Raji (cell line): ENCODE data around the gene HIF3A.

Experiments used
- POLR2A ChIP-seq: IDR thresholded peaks from 2 replicates; pipeline ENCODE4 v1.6.1; 2011; ENCODE audit warnings: low read depth, low read length, control low read depth; ENCODE audit not compliant: insufficient read depth

HIF3A gene

DNA sequence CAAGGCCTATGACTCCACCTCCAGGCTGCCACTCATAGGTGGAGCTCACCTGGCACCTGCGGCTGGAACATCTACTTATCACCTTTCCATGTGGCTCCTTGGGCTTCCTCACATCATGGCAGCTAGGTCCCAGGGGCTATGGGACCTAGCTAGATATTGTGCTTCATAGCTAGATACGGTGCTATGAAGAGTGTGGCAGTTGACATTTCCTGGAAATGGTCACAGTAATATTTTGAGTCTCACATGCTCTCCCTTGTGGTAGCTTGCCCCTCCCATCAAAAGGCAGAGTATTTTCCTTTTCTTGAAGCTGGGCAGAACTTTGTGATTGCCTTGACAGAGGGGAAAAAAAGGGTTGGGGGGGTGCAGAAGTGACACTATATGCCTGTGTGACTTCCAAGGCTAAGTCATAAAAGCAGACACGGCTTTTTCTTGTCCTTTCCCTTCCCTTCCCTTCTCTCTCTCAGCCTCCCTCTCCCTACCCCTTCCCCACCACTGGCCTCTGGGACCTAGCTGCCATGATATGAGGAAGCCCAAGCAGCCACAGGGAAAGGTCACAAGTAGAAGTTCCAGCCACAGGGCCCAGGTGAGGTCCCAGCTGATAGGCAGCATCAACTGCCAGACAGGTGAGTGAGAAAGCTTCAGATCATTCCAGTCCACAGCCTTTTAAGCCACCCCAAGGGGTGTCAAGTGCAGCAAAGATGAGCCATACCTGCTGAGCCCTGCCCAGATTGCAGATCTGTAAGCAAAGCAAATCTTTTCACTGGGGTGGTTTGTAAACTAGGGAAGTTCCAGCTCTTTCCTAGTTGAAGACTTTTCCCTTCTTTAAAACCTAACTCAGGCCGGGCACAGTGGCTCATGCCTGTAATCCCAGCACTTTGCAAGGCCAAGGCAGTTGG, 6.9 kb upstream of the HIF3A start:
- TF ChIP-seq POLR2A = no peak

DNA sequence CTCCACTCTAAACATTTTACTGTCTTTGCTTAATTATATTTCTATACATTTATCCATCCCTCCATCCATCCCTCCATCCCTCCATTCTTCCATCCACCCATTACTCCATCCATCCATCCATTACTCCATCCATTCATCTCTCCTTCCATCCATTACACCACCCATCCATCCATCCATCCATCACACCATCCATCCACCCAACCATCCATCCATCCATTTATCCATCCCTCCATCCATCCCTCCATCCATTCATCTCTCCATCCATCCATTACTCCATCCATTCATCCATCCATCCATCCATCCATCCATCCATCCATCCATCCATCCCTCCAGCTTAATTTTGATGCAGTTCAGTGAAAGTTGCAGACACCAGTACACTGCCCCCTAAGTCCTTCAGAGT, 5.0 kb upstream of the HIF3A start:
- no peak for TF ChIP-seq POLR2A

DNA sequence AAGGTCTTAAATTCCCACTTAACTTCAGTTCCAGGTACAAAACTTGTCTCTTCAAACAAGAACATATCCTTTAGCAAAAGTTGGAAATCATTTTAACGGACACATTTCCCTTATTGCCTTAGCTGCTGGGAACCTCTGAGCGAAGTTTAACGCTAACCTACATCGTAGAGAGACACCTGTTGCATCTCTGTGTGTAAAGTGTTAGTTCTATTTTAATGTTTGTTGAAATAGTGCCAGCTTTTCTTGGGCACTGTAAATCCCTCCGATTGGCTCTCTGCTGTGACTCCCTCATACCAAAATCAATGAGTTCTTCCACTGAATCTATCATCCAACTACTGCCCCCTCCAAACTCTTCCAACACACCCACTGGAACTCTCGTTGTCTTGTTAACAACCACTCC, 2.3 kb upstream of the HIF3A start:
- TF ChIP-seq POLR2A = no peak

DNA sequence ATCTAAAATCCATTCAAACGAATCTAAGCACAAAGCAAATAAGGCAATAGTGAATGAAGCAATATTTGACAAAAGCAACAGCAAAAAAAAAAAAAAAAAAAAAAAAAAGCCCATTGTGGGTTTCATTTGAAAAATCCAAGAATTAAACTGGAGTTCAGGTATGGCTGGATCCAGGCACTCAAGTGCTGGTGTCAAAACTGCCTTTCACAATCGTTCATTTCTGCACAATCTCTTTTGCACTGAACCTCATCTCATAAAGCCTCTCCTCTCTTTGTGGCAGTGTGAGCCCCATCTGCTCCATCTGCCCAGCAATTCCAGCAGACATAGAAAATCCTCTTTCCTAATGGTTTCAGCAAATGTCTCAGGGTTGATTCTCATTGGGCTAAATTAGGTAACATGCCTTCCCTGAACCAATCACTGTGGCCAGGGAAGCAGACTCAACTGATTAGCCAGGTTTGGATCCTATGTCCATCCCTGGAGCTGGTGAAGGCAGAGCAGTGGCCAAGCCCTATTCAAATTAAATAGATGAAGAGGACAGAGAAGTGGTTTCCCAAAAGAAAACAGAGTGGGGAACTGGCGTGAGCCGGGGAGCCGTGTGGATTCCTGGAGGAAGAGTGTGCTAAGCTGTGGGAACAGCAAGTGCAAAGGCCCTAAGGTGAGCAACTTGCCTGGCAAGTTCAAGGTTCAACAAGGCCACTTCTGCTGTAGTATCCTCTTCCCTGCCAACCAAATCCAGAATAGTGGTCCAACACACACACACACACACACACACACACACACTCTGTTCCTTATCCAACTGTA, 1.2 kb upstream of the HIF3A start:
- no peak for TF ChIP-seq POLR2A

DNA sequence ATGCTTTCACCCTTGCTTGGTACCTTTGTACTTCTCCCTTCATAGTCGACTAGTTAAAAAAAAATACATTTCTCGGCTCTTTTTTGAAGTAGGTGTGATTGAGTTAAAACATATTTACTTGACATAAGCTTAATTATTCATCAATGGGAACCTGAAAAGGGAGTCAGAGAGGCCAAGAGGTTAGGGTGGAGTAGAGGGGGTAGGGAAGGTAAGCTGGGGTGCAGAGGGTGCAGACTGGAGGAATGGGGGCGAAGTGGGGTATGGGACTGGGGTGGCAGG, 701 bp upstream of the HIF3A start:
- TF ChIP-seq POLR2A = no peak

DNA sequence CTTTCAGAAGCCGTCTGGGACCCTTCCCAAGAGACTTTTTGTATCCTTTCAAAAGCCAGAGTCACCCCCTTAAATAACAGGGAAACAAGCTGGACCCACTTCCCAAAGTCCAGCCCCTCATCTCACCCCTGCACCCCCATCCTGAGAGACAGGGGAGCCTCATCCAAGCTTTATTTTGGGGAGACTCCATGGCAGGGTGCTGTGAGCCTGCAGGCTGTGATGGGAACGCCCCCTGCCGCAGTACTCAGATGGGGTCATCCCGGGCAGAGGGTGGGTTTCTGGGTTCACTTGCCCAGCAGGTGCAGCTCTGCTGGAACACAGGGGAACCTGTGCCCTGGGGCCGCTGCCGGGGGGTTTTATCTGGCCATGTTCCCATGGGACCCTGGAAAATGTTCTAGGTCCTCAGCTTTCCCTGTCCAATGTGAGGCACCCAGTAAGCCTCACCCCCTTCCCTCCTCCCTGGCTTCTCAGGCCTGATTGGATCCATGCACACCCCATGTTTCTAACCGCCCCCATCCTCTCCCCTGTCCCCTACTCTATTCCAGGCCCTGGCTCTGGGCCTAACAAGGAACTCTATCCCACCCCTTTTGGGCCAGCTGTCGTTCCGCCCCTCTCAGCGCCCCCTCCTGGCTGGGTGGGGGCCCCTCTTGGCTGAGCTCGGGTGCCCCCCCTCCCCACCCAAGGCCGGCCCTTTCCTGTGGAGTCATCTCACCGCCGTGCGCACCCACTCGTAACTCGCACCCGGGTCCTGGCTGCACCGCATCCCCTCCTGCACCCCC, 1.0 kb downstream of the HIF3A start:
- TF ChIP-seq POLR2A = no peak

DNA sequence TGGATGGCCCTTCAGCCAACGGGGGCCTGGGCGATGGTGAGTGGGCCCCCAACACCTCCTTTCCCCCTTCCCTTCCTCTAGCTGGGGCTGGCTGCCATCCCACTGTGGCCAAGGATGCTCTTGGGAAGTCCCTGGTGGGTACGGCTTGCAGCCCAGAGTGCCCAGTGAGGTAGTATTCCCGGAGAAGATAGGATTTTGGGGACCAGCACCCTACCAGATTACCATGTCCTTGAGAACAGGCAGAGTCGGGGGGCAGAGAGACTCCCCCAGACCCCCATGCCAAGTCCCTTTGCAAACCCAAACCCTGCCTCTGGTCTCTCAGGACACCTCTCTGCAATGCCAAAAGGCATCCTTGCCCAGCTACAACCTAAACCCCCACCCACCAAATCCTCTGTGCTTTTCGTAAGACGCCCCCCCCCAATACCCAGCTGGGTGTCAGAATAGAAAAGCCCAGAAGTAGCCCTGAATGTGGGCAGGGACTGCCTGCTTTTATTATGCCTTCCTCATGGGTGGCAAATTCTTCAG, 1.7 kb downstream of the HIF3A start:
- TF ChIP-seq POLR2A = no peak

DNA sequence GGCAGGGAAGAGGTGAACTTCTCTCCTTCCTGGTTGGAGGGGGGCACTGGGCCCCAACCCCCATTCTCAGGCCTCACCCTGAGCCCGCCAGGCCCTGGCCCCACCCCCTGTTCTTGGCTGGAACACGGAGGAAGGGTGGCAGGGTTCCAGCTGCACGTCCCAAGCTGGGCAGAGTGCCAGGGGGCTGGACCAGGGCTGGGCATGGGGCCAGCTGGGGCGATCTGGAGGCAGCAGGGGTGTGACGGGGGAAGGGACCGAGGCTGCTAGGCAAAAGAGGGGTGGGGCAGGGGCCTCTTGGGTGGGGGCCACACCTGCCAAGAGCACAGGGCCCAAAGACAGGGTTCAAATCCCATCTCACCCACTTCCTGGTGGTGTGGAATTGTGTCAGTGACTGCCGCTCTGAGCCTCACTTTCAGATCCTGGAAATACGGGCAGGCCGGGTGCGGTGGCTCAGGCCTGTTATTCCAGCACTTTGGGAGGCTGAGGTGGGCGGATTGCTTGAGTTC, 2.2 kb downstream of the HIF3A start:
- no peak for TF ChIP-seq POLR2A

DNA sequence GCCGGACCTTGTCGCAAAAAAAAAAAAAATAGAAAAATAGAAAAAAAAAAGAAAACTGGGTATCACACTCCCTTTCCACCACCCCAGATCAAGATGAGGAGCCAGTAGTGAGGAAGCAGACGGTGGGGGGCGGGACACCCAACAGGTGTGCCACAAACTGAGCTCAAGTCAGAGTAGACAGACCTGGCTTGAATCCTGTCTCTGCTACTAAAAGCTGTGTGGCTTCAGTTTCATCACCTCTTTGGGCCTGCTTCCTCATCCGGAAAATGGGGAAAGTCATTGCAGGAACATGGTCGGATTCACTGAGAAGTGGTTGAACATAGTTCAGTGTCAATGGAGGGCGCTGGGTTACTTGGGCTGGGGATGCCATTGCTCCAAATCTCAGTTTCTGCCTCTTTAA, 2.9 kb downstream of the HIF3A start:
- TF ChIP-seq POLR2A = no peak

DNA sequence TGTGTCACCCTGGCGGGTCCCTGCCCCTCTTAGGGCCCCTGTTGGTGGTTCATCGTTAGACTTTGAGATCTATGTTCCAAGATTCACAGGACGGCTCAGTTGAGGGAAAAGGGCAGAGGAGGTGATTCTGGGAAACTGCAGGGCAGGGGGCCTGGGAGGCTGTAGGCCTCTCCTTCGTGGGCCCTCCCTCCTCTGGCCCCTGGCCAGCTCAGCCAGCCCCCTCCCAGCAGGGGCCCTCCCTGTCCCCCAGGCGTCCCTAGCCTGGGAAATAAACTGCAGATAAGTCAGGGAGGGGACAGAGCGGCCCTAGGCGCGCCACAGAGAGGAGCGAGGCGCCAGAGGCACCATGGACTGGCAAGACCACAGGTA, 6.5 kb downstream of the HIF3A start:
- no peak for TF ChIP-seq POLR2A

DNA sequence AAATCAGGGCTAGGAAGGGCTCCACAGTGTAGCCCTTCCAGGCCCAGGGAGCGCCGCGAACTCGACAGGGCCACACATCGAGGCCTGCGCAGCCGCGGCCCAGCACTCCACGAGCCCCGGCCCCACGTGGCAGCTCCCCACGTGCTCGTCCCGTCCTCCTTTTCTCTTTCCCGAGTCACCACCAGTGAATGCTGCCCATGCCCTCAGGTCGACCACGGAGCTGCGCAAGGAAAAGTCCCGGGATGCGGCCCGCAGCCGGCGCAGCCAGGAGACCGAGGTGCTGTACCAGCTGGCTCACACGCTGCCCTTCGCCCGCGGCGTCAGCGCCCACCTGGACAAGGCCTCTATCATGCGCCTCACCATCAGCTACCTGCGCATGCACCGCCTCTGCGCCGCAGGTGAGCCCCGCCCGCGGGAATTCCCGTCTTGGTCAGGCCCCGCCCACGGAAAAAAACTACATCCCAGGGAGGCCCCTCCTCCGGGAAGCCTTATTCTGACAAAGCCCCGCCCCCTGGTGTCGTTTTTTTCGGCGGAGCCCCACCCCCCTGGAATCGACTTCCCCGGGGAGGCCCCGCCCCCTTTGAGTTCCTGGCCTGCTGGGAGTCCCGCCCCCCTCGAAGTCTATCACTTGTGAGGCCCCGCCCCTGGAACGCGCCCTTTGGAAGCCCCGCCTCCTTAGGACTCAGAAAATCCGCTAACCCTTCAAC, 7.0 kb downstream of the HIF3A start:
- TF ChIP-seq POLR2A = no peak

DNA sequence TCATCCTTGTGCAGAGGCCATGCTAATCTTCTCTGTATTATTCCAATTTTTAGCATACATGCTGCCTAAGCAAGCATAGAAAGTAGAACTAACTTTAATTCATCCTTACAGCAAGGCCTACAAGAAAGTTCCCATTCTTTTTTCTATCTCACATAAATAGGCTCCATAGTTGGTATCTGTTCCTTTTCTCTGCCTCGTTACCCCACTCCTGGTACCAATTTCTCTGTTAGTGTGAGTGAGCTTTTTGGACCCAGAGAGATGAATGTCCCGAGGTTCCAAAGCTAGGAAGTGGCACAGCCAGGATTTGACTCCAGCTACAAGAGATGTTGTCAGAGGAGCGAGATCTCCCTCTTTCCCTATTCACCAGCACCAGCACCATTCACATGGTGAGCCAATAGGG, 9.7 kb downstream of the HIF3A start:
- no peak for TF ChIP-seq POLR2A

DNA sequence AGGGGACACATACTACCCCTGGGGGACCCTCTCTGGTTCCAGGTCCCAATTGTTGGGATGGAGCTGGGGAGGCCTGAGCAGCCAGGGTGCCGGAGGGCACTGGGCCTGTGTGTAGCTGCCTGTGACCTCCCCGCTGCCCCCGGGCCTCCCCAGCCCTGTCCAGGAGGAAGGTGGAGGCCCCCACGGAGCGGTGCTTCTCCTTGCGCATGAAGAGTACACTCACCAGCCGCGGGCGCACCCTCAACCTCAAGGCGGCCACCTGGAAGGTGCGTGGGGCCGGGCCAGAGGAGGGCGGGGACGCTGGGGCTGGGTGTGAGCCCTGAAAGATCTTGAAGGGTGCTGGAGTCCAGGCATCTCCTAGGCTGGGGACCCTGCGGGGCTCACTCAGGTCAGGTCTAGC, 11.7 kb downstream of the HIF3A start:
- TF ChIP-seq POLR2A = no peak

DNA sequence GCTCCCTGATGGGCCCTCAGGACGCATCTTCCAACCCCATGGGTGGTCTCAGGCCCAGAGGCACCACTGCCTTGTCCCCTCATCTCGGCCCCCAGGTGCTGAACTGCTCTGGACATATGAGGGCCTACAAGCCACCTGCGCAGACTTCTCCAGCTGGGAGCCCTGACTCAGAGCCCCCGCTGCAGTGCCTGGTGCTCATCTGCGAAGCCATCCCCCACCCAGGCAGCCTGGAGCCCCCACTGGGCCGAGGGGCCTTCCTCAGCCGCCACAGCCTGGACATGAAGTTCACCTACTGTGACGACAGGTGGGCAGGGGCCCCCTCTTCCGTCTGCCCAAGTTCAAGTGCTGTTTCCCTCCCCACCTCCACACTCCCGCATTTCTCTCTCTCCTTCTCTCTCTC, 12.2 kb downstream of the HIF3A start:
- no peak for TF ChIP-seq POLR2A

DNA sequence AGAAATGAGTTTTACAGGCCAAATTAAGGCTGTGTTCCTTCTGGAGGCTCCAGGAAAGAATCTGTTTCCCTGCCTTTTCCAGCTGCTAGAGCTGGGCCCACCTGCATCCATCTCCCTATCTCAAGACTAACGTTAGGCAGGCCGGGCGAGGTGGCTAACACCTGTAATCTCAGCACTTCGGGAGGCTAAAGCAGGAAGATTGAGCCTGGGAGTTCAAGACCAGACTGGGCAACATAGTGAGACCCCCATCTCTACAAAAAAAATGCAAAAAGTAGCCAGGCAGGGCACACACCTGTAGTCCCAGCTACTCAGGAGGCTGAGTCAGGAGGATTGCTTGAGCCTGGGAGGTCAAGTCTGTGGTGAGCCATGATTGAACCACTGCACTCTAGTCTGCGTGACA, 14.6 kb downstream of the HIF3A start:
- no peak for TF ChIP-seq POLR2A
